ENCODE data around the gene SLC8A3.

SLC8A3 gene

DNA sequence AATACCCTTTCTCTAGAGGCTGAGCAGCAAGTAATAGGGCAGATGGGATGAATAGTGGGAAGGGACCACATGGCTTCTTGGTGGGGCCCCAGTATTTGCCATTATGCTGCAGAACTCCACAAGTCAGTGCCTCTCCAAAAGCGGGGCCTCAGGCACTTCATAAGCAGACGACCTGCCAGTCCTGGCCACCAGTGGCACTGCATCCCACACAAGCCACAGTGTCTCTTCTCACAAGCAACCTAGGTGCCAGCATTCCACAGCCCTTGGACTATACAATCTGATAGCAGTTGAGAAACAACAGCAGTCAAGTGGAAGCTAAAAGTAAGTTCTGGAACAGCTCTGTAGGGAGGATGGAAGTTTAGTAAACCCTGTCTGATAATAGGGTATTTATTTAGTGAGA lies 4.2 kb upstream of the SLC8A3 start:
- H3K36me3 ChIP-seq: no peaks in the 10 kb centered on the region
- peaks cover 65% of the 10 kb centered on the region for H3K27me3 ChIP-seq
- TF ChIP-seq, protein P1, sequence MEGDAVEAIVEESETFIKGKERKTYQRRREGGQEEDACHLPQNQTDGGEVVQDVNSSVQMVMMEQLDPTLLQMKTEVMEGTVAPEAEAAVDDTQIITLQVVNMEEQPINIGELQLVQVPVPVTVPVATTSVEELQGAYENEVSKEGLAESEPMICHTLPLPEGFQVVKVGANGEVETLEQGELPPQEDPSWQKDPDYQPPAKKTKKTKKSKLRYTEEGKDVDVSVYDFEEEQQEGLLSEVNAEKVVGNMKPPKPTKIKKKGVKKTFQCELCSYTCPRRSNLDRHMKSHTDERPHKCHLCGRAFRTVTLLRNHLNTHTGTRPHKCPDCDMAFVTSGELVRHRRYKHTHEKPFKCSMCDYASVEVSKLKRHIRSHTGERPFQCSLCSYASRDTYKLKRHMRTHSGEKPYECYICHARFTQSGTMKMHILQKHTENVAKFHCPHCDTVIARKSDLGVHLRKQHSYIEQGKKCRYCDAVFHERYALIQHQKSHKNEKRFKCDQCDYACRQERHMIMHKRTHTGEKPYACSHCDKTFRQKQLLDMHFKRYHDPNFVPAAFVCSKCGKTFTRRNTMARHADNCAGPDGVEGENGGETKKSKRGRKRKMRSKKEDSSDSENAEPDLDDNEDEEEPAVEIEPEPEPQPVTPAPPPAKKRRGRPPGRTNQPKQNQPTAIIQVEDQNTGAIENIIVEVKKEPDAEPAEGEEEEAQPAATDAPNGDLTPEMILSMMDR (IDR thresholded peaks at IDR 0.05): no peak
- H3K4me1 ChIP-seq (ENCODE audit: control insufficient read depth in 1 of 2, insufficient read depth in 1 of 2, low read depth in 1 of 2, low read length in 1 of 2): peaks cover 5 to 11% of the 10 kb centered on the region in 2 experiments
- no peaks in the 10 kb centered on the region for H3K9me3 ChIP-seq
- no peak overlapping the region for H3K4me3 ChIP-seq (ENCODE audit: low read depth in 1 of 2, low read length in 1 of 2)
- no peak overlapping the region for H3K27ac ChIP-seq

GRCh38 chr14:70190156-70190555 lies 1.4 kb upstream of the SLC8A3 start:
- no peaks in the 10 kb centered on the region for H3K9me3 ChIP-seq
- TF ChIP-seq, protein P1 (IDR thresholded peaks at IDR 0.05): no peak
- H3K27me3 ChIP-seq: peaks cover 89% of the 10 kb centered on the region
- no peak overlapping the region for H3K27ac ChIP-seq
- no peak overlapping the region for H3K4me3 ChIP-seq (ENCODE audit: low read depth in 1 of 2, low read length in 1 of 2)
- H3K36me3 ChIP-seq: no peaks in the 10 kb centered on the region
- peaks cover 12 to 15% of the 10 kb centered on the region in 2 experiments for H3K4me1 ChIP-seq (ENCODE audit: control insufficient read depth in 1 of 2, insufficient read depth in 1 of 2, low read depth in 1 of 2, low read length in 1 of 2)

GRCh38 chr14:70189456-70190077 lies 816 bp upstream of the SLC8A3 start:
- no peak overlapping the region for H3K4me3 ChIP-seq (ENCODE audit: low read depth in 1 of 2, low read length in 1 of 2)
- TF ChIP-seq, protein P1 (IDR thresholded peaks at IDR 0.05): no peak
- peaks cover 94% of the 10 kb centered on the region for H3K27me3 ChIP-seq
- no peaks in the 10 kb centered on the region for H3K36me3 ChIP-seq
- peaks cover 12 to 15% of the 10 kb centered on the region in 2 experiments for H3K4me1 ChIP-seq (ENCODE audit: control insufficient read depth in 1 of 2, insufficient read depth in 1 of 2, low read depth in 1 of 2, low read length in 1 of 2)
- no peaks in the 10 kb centered on the region for H3K9me3 ChIP-seq
- no peak overlapping the region for H3K27ac ChIP-seq

- H3K27me3 ChIP-seq: peaks cover 97% of the 10 kb centered on the region
Observed at GRCh38 chr14:70188322-70188658, 461 bp downstream of the SLC8A3 start.

GRCh38 chr14:70186900-70187451 lies 1.8 kb downstream of the SLC8A3 start:
- H3K4me3 ChIP-seq (ENCODE audit: low read depth in 1 of 2, low read length in 1 of 2): no peak overlapping the region
- TF ChIP-seq, protein P1 (IDR thresholded peaks at IDR 0.05): no peak
- H3K4me1 ChIP-seq (ENCODE audit: control insufficient read depth in 1 of 2, insufficient read depth in 1 of 2, low read depth in 1 of 2, low read length in 1 of 2): peaks cover 12 to 15% of the 10 kb centered on the region in 2 experiments
- no peak overlapping the region for H3K27ac ChIP-seq
- peaks cover 91% of the 10 kb centered on the region for H3K27me3 ChIP-seq
- no peaks in the 10 kb centered on the region for H3K36me3 ChIP-seq
- no peaks in the 10 kb centered on the region for H3K9me3 ChIP-seq

More at GRCh38 chr14:70188322-70188658, 461 bp downstream of the SLC8A3 start:
- TF ChIP-seq, protein P1 (IDR thresholded peaks at IDR 0.05): no peak
- Histone ChIP-seq H3K4me1 (ENCODE audit: control insufficient read depth in 1 of 2, insufficient read depth in 1 of 2, low read depth in 1 of 2, low read length in 1 of 2) (peaks cover 12 to 15% of the 10 kb centered on the region in 2 experiments), H3K9me3 (no peaks in the 10 kb centered on the region), H3K4me3 (ENCODE audit: low read depth in 1 of 2, low read length in 1 of 2) (no peak overlapping the region), H3K36me3 (no peaks in the 10 kb centered on the region), H3K27ac (no peak overlapping the region)

All from neutrophil (primary cell).